Small intestine (tissue), 7 donors: ENCODE measurements around the gene CC2D2B. TPM values are rescaled to one million over a fixed set of nuclear protein-coding genes. Genes with fewer than 3 reads are reported as not detected.

Source experiments
- DNase-seq, 2 donors: peaks; one replicate each; pipeline versions ENCODE4 v3.0.0 to v3.0.0-alpha.2; 2013
- FAIRE-seq: peaks from 2 replicates; lab custom pipeline; 2012; peaks lifted over from hg19 to GRCh38; lab: Jason Lieb, UNC
- H3K27ac ChIP-seq, 3 donors: one replicate each; pipeline ENCODE4 v1.5.1; 2013; ENCODE audit warnings: low read length in 2 of 3, mild to moderate bottlenecking in 2 of 3, control low read depth in 1 of 3, inconsistent platforms in 1 of 3, low read depth in 1 of 3, moderate library complexity in 1 of 3
- H3K27me3 ChIP-seq, 3 donors: one replicate each; pipeline ENCODE4 v1.6.1; 2013; ENCODE audit warnings: low read length in 3 of 3, inconsistent platforms in 1 of 3; ENCODE audit not compliant: control insufficient read depth in 3 of 3, insufficient read depth in 3 of 3
- H3K36me3 ChIP-seq, 3 donors: one replicate each; pipeline ENCODE4 v1.6.1; 2013; ENCODE audit warnings: low read length in 3 of 3, inconsistent platforms in 1 of 3, low read depth in 1 of 3, mild to moderate bottlenecking in 1 of 3, moderate library complexity in 1 of 3; ENCODE audit not compliant: control insufficient read depth in 3 of 3, insufficient read depth in 2 of 3
- H3K4me1 ChIP-seq, 3 donors: one replicate each; pipeline ENCODE4 v1.6.1; 2013; ENCODE audit warnings: low read length in 2 of 3, inconsistent platforms in 1 of 3, low read depth in 1 of 3, mild to moderate bottlenecking in 1 of 3, moderate library complexity in 1 of 3; ENCODE audit not compliant: control insufficient read depth in 3 of 3, insufficient read depth in 2 of 3
- H3K4me3 ChIP-seq, 3 donors: one replicate each; pipeline ENCODE4 v1.5.1; 2013; ENCODE audit warnings: low read length in 3 of 3, control low read depth in 1 of 3, inconsistent platforms in 1 of 3, low read depth in 1 of 3, mild to moderate bottlenecking in 1 of 3, moderate library complexity in 1 of 3
- H3K9me3 ChIP-seq, 2 donors: one replicate each; pipeline ENCODE4 v1.6.1; 2013; ENCODE audit warnings: low read depth in 1 of 2, low read length in 1 of 2; ENCODE audit not compliant: control insufficient read depth in 2 of 2, insufficient read depth in 1 of 2
- WGBS, 3 donors: extraction: QIAGEN DNeasy Blood & Tissue Kit; methylation state at CpG; one replicate each; pipeline ENCODE4 v1.1.7; 2013; 5-methylcytosine and 5-hydroxymethylcytosine counted together
- polyA plus RNA-seq, 4 donors: library from polyadenylated mRNA; stranded (reverse) in 3 of 4; unstranded in 1 of 4; fragments of 200-250 nt in 3 of 4; fragments of 120-200 nt in 1 of 4; gene quantifications; one replicate each; pipeline versions ENCODE4 v1.2.1 to v1.2.3, GENCODE V29; 2013
- donor health status: healthy with polysubstance abuse.
- donor health status: control.
- donor health status: control.
- donor health status: Bipolar disorder and iron deficiency.
- donor health status: healthy.

CC2D2B gene
- polyA plus RNA-seq, 4 donors = 0.42 to 0.59 TPM; not detected in 2

DNA sequence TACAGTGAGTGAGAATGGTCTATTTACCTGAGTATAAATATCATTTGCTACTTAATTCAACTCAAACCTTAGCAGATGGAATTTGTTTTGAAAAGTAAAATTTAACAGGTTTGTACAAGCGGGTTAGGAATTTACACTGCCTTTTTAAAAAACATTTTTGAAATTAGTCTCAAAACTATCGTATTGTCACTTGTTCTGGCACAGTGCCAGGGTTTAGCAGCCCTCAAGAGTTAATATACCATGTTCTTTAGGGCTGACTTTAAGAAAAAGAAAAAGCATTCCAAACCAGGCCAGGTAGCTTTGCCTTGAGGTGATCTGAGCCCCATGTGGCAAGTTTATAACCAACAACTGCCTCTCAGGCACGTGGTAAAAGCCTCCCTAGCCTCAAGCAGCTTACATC is 153.5 kb downstream of the CC2D2B start:
- Histone ChIP-seq H3K4me1 (no peaks in the 10 kb centered on the region), H3K27me3 (no peaks in the 10 kb centered on the region), H3K36me3 (peaks cover 0 to 19% (median 2%) of the 10 kb centered on the region in 3 donors), H3K9me3 (no peaks in the 10 kb centered on the region), H3K4me3 (no peak overlapping the region), H3K27ac (no peak overlapping the region)
- no peak for FAIRE-seq
- no peak for DNase-seq
- WGBS, 3 donors = 94 to 98% (median 96%) methylated on average over 3 of the region's 3 CpGs

DNA sequence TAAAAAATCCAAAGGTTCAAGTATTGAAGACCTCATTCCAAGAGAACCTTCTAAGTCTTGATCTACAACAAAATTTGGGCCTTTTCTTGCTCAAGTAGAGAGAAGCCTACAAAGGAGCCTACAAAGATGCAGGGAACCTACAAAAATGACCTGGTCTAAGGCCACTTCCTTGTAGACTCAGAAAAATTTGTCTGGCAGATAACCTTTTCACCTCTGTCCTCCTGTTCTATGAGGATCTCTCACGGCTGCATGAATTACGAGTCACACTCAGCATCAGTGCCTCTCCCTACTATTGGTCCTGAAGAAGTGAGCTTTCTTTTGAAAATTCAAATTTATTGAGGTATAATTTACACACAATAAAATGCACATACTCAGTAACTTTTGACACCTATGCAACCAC is 164.9 kb downstream of the CC2D2B start:
- Histone ChIP-seq H3K36me3 (peaks cover 0 to 4% (median 2%) of the 10 kb centered on the region in 3 donors), H3K9me3 (no peaks in the 10 kb centered on the region), H3K4me3 (no peak overlapping the region), H3K27me3 (no peaks in the 10 kb centered on the region), H3K4me1 (peaks cover 0 to 2% (median 0%) of the 10 kb centered on the region in 3 donors), H3K27ac (no peak overlapping the region)
- no peak for DNase-seq
- FAIRE-seq = no peak
- WGBS, 3 donors = 73 to 83% (median 78%) methylated on average over 2 of the region's 2 CpGs

DNA sequence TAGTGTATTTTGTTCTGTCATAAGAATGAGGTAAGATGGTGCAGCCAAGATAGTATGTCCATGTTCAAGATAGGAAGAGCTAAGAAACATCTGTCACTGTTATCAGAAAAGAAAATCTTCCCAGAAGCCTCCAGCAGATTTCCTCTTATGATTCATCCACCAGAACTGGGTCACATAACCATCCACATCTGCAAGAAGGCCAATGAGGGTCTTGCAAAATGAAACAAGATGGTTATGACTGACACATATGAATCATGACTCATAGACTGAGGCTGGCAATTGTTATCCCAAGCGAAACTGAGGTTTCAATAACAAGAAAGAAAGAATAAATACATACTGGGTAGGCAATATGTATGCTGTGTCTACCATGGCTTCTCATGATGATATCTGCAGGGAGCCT is 165.9 kb downstream of the CC2D2B start:
- Histone ChIP-seq H3K4me3 (no peak overlapping the region), H3K9me3 (no peaks in the 10 kb centered on the region), H3K27me3 (no peaks in the 10 kb centered on the region), H3K36me3 (peaks cover 0 to 4% (median 2%) of the 10 kb centered on the region in 3 donors), H3K4me1 (peaks cover 0 to 2% (median 0%) of the 10 kb centered on the region in 3 donors), H3K27ac (peak overlapping the region in 1 of 3 donors; percentile 32)
- FAIRE-seq (no peak), DNase-seq (no peak)
- WGBS, 3 donors = 52 to 80% (median 75%) methylated on average over 1 of the region's 1 CpG

DNA sequence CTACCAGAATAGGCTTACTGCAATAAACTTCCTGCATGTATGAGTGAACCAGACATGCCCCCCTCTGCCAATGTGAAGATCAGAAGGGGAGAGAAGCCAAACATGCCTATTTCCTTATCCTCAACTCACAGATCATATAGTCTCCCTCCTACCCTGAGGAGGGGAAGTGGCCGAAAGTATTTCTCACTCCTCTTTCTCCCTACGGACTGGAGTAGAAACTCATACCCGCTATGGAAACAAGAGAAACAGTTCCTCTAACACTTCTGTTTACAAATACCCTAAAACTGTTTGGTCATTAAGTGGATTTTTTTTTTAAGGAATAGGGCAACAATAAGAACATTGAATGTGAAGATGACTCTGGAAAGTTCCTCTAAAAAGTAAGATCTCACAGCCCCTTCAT is 167.0 kb downstream of the CC2D2B start:
- H3K4me1 ChIP-seq = peaks cover 0 to 2% (median 0%) of the 10 kb centered on the region in 3 donors
- no peak overlapping the region for H3K4me3 ChIP-seq
- H3K27me3 ChIP-seq = no peaks in the 10 kb centered on the region
- WGBS, 3 donors = 92 to 98% (median 95%) methylated on average over 3 of the region's 3 CpGs
- H3K27ac ChIP-seq = no peak overlapping the region
- FAIRE-seq (no peak), DNase-seq (no peak)
- peaks cover 0 to 4% (median 2%) of the 10 kb centered on the region in 3 donors for H3K36me3 ChIP-seq
- H3K9me3 ChIP-seq = no peaks in the 10 kb centered on the region

DNA sequence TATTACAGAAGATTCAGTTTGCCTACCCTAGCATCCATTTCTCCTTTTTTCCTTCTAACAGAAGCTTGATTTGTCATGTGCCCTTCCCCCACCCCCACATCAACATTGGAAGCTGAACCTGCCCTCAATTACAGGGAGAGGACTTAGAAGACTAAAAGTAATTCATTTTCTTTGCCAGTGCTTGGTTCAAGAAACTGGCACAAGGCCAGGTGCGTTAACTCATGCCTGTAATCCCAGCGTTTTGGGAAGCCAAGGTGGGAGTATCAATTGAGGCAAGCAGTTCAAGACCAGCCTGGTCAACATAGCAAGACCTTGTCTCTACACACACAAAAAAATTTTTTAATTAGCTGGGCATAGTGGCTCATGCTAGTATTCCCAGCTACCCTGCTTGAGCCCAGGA is 168.2 kb downstream of the CC2D2B start:
- 45 to 72% (median 72%) methylated on average over 2 of the region's 2 CpGs for WGBS, 3 donors
- H3K4me3 ChIP-seq = no peak overlapping the region
- H3K4me1 ChIP-seq = peaks cover 0 to 2% (median 0%) of the 10 kb centered on the region in 3 donors
- no peak for DNase-seq
- H3K36me3 ChIP-seq = peaks cover 0 to 2% (median 0%) of the 10 kb centered on the region in 3 donors
- no peak overlapping the region for H3K27ac ChIP-seq
- H3K27me3 ChIP-seq = no peaks in the 10 kb centered on the region
- no peak for FAIRE-seq
- H3K9me3 ChIP-seq = no peaks in the 10 kb centered on the region

DNA sequence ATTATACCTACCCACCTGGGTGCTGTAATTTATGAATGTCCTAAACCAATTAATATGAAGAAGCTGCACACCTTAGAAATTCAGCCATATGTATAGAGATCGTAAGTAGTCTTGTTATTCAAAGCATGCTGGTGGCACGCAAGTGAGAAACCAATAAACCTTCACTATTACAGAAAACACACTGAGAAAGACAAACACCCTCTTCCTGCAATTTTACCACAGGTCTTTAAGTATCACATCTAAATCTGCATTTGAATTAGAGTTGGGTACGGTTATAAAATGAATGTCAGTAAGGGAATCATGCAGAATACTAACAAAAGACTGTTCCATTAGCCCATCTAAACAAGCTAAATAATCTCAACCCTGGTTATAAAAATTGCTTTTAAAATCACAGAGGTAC is 169.4 kb downstream of the CC2D2B start:
- peaks cover 0 to 2% (median 0%) of the 10 kb centered on the region in 3 donors for H3K4me1 ChIP-seq
- H3K9me3 ChIP-seq = no peaks in the 10 kb centered on the region
- no peak overlapping the region for H3K4me3 ChIP-seq
- 86 to 96% (median 93%) methylated on average over 3 of the region's 3 CpGs for WGBS, 3 donors
- DNase-seq (no peak), FAIRE-seq (no peak)
- H3K36me3 ChIP-seq = peaks cover 0 to 2% (median 0%) of the 10 kb centered on the region in 3 donors
- H3K27me3 ChIP-seq = no peaks in the 10 kb centered on the region
- H3K27ac ChIP-seq = no peak overlapping the region

DNA sequence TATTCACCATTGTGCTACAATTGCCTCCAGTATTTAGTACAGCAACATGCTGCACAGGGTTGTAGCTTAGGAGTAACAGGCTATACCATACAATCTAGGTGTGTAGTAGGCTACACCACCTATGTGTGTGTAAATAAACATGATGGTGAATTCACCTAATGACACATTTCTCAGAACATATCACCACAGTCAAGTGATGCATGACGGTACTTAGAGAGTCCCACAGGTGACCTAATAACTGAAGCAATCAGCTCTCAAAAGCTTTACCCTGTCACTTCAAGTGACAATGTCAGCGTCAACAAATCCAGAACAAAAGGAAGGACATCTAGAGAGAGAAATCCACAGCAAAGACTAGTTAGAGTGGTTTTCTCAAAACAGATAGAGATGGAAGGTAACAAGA is 174.4 kb downstream of the CC2D2B start:
- no peaks in the 10 kb centered on the region for H3K9me3 ChIP-seq
- no peak overlapping the region for H3K4me3 ChIP-seq
- H3K27me3 ChIP-seq = no peaks in the 10 kb centered on the region
- FAIRE-seq (no peak), DNase-seq (no peak)
- no peaks in the 10 kb centered on the region for H3K4me1 ChIP-seq
- H3K27ac ChIP-seq = no peak overlapping the region
- peaks cover 0 to 1% (median 0%) of the 10 kb centered on the region in 3 donors for H3K36me3 ChIP-seq
- WGBS, 3 donors = 95 to 97% (median 95%) methylated on average over 2 of the region's 2 CpGs
